Measurements from ENCODE around the gene MRPS17. TPM values are rescaled to one million over a fixed set of nuclear protein-coding genes. Genes with fewer than 3 reads are reported as not detected.
A peak's percentile ranks its signal among the peaks of the same experiment; 100 is the strongest.
"Not testable (repeated sequence)": the region's sequence is repeated elsewhere in the genome, so short reads cannot be mapped to it uniquely, and the experiment has no call there.

Gene MRPS17
- 18.3 and 19.1 TPM in 2 replicates for total RNA-seq
- polyA plus RNA-seq (2012) = 19.1 TPM

DNA sequence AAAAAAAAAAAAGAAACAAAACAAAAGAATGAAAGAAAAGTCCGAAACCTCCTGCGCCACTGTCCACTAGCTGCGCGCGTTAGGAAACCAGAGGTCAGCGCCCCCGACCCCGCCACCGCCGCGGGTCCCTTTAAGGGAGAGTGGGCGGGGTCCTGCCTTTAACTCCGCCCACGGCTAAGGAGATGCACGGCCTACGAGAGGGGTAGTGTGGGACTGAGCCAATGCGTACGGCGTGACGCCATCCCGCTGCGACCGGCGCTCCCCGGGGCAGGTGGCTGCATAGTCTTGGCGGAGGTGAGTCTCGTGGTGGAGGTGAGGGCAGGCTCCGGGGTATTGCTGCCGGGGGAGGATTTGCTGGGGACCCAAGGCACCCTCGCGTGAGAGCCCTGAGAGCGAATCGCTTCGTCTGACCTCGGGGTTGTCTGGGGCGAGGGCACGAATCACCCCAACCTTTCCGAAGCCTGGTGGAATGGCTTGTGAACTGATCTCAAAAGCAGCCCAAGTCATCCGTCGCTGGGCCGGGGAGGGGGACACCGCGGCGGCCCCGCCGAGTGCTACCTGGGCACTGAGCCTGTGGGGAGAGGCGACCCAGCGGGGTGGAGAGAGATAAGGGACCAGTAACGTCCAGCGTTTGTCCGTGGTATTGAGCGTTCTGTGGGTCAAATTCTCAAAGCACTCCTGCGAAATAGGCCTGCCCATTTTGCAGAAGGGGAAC is at the start of gene MRPS17:
Gene MRPS17 (plus strand): TSS at position 241 of the 715 bp plus-strand sequence. CDS start 1,319 bp downstream, outside the sequence.
- DNase-seq (ENCODE audit: low read depth) = peak; percentile 92

DNA sequence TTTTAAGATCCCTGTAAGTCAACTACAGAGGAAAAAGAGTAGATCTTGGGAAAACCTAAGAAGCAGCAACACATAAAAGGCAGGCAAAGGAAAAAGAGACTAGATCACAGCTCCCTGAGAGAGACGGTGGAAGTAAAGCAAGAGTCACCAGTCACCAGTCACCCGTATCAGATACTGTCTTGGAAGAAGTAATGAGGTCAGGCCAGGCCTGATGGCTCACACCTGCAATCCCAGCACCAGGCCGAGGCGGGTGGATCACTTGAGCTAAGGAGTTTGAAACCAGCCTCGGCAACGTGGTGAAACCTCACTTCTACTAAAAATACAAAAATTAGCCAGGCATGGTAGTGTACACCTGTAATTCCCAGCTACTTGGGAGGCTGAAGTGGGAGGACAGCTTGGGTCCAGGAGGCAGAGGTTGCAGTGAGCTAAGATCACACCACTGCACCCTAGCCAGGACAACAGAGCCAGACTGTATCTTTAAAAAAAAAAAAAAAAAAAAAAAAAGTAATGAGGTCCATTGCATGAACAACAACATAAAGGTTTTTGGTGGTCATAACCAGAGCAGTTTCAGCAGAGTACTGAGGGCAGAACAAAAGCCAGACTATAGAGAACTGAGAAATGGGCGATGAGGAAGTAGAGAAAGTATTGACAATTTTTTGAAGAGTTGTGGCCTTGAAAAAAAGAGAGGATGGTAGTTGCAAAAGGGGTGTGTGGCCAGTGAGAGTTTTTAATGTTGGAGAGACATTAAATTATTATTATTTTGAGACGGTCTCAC is 47.5 kb upstream of the MRPS17 start:
- DNase-seq (ENCODE audit: low read depth) = no peak

DNA sequence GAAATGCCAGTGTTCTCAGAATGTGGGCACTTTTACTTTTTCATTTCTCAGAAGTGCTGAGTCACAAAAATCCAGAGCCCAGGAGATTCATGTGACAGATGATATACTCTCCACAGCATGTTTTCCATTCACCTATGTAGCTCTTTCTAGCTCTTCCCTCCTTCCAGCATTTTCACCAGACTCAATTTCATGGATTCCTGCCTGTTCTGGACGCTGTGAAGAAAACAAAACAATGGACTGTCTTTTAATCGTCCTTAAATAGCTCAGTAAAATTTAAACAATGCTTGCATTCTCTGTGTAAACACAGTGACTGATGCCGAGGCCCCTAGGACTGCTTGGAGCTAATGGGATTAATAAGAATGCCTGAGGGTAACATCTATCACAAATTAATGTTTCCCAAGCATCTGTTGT is 38.9 kb upstream of the MRPS17 start:
- DNase-seq (ENCODE audit: low read depth) = peak; percentile 3

DNA sequence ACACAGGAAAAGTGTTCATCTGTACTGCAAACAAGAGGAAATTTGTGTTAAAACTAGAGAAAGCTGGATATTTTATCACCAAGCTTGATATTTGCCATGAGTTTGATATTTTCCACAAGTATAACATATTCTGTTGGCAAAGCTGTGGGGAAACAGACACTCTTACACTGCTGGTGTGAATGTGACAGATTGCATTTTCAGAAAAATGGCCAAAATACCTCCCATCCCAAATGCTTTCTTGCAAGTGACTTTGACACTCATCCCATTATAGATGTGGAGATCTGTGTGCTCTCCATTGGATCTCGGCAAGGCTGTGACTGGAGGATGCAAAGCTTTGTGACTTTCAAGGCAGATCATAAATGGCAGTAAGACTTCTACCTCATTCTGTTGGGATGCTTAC is 33.9 kb upstream of the MRPS17 start:
- no peak for DNase-seq (ENCODE audit: low read depth)

DNA sequence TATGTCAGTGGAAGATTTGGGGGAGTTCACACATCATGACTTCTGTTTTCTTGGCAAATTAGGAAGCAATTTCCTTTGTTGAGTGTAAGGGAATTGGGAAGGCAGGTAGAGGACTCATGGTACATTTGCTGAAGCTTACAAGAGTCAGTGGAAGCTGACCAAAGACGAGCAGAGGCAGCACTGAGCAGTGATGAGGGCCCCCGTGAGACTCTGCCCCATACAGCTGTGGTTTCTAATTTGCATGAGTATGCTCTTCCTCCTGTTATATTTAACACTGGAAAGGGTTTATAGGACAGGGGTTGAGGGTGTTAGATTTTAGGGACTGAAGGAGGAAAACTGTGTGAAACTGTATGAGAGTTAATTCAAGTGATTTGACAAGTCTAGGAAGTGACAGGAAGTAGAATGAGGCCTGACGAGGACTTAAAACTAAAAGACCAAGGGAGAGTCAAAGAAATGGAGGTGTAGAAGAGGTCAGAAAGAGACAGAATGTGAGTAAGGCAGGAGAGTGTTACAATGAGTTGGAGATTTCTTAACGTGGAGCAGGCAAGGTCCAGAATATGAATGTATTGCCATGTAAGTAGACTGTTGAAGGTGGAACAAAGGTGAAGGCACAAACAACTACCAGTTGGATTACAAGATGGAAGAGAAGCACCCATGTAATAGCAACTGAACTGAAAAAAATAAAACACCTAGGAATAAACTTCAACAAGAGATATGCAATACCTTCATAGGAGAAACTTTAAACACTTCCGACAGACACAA is 23.5 kb upstream of the MRPS17 start:
- DNase-seq (ENCODE audit: low read depth) = no peak

DNA sequence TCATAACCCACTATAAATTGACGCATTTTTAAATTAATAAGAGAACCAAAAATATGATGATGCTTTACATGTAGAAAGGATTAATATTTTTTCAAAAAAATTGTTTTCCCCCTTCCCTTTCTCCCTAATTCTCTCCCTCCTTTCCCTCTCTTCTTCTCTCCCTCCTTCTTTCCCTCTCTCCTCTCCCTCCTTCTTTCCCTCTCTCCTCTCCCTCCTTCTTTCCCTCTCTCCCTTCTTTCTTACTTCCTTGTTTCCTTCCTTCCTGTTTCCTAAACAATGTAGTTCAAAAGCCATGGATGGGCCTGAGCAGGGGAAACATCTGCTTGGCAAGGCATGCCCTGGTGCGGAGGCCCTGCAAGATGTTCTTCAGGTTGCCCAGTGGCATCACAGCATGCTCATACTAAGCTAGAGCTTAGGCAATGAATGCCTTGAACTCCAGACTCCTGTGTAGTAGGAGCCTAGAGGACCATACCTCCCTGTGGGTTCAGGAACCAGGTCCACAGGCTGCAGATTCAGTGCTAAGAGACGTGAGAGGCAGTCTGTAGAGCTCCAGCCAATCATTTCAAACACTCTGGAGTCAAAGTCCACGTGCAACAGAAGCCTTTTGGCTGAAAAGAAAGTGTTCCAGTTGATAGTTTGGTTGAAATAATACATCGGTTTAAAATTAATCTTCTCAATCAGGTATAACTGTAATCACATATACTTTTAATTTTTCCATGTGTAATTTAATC is 20.1 kb upstream of the MRPS17 start:
- no peak for DNase-seq (ENCODE audit: low read depth)

DNA sequence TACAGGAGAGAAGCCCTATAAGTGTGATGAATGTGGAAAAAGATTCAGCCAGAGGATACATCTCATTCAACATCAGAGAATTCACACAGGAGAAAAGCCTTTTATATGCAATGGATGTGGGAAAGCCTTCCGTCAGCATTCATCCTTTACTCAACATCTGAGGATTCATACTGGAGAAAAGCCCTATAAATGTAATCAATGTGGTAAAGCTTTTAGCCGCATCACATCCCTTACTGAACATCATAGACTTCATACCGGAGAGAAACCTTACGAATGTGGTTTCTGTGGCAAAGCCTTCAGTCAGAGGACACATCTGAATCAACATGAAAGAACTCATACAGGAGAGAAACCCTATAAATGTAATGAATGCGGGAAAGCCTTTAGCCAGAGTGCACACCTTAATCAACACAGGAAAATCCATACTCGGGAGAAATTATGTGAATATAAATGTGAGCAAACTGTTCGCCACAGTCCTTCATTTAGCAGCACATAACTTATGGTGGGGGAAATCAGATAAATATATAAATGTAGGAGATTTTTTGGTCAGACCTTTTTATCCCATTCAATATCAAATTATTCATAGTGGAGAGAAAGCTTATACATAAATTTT is 12.1 kb upstream of the MRPS17 start:
- no peak for DNase-seq (ENCODE audit: low read depth)

DNA sequence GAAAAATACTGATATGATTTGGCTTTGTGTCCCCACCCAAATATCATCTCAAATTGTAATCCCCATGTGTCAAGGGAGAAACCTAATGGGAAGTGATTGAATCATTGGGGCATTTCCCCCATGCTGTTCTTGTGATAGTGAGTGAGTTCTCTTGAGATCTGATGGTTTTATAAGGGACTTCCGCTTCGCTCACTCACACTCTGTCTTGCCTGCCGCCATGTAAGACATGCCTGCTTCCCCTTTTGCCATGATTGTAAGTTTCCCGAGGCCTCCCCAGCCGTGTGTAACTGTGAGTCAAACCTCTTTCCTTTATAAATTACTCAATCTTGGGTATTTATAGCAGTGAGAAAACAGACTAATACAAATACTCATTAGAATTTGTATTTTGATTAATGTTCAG is 5.1 kb upstream of the MRPS17 start:
- DNase-seq (ENCODE audit: low read depth) = no peak

DNA sequence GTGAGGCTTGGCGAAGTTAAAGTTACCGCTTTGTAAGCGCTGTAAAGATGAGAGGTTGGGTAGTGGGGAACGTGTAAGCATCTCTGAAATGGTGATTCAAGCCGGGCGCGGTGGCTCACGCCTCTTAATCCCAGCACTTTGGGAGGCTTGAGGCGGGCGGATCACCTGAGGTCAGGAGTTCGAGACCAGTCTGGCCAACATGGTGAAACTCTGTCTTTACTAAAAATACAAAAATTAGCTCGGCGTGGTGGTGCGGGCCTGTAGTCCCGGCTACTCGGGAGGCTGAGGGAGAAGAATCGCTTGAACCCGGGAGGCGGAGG is 635 bp downstream of the MRPS17 start:
- DNase-seq (ENCODE audit: low read depth) = not testable (repeated sequence)

DNA sequence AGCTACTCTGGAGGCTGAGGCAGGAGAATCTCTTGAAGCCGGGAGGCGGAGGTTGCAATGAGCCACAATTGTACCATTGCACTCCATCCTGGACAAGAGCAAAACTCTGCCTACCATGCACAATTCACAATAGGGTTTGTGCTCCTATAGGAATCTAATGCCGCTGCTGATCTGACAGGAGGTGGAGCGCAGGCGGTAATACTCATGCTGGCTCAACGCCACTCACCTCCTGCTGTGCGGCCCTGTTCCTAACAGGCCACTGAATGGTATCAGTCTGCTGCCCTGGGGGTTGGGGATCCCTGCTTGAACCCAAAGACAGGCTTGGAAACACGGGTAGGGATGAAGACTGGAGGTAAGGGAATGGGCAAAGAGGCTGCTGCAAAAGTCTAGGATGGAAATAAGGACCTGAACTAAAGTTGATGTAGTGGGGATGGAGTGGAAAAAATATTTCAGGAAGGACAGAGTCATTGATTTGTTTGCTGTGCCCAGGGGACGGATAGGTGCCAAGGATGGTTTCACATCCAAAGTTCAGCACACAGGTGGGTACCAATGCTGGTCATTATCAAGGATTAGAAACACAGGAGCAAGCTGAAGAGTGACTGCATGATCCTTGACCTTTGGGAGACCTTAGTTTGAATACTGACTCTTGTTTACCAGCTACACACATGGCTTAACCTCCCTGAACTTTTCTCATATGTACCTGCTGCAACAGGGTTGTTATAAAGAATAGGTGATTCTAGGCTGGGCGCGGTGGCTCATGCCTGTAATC is 2.2 kb downstream of the MRPS17 start:
- no peak for DNase-seq (ENCODE audit: low read depth)

DNA sequence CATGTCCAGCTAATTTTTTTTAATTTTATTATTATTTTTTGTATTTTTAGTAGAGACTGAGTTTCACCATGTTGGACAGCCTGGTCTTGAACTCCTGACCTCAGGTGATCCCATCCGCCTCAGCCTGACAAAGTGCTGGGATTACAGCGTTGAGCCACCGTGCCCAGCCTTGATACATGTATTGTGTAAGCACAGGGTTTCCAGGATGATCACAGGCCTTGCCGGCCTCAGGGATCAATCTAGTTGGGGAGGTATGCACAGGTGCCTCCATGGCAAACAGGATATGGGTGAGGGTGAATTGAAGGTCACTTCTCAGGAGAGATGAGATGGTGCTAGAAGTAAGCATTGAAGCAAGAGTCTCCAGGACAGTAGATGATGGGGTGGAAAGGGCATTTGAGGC is 5.5 kb downstream of the MRPS17 start:
- DNase-seq (ENCODE audit: low read depth) = no peak

DNA sequence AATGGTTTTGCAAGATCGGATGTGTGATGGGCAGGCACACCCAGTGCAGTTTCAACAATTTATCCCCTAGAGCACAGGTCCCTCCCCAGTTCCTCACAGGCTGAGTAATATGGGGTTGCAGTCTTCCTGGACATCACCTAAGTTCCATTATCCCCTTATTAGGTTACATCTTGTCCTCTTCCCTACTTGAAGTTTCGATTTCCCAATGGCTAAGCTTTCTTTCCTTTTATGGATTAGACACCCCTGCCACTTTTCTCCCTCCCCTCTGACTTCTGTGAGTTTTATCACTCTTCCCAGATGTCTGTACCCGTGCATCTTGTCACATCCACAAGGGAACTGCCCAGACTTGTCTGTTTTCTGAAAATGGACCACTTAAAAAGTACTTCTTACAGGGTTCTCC is 10.3 kb downstream of the MRPS17 start:
- DNase-seq (ENCODE audit: low read depth) = no peak

DNA sequence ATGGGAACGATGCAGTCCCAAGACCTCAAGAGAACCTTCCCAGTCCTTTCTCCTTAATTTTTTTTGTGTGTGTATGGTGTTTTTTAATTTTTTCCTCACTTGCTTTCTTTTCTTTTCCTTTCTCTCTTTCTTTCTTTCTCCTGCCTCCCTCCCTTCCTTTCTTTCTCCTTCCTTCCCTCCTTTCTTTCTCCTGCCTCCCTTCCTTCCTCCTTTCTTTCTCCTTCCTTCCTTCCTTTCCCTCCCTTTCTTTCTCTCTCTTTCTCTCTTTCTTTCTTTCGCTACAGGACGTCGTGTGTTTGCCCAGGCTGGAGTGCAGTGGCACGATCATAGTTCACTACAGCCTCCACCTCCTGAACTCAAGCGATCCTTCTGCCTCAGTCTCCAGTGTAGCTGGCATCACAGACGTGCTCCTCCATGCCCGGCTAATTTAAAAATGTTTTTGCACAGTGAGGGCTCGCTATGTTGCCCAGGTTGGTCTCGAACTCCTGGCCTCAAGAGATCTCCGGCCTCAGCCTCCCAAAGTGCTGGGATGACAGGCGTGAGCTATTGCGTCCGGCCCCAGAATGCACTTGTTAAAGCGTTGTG is 12.0 kb downstream of the MRPS17 start:
- DNase-seq (ENCODE audit: low read depth) = no peak

DNA sequence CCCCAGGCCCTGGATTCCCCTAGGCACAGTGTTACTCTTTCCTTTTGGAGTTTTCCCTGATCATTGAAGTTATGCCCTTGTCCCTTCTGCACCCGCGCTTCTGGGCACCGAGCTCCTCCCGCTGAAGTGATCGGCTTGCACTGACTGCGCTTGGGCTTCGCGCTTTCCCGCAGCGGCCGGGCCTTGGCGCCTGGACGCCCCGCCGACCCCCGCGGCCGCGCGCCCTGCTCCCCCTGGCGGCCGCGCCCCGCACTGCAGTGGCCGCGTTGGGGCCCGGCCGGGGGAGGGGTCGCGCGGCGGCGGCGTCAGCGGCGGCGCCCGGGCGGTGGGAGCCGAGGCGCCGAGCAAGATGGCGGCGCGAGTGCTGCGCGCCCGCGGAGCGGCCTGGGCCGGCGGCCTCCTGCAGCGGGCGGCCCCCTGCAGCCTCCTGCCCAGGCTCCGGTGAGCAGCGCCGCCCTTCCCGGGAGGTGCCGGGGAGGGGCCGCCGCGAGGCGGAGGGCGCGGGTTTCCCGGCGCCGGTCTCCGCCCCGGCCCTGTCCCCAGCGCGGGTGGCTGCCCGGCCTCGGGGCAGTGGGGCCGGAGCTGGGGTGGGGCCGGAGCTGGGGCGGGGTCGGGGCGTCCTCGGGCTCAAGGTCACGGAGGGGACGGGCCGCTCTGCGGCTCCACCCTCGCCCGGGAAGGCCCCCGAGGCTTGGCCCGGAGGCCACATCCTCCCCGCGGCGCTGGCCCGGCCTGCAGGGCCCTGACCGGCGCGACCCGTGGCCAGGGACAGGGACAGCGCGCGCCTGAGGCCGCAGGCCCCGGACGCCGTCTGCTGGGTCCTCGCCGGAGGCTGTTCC is 12.8 kb downstream of the MRPS17 start, which contains the start of gene NIPSNAP2:
Gene NIPSNAP2 (plus strand): TSS at position 325 of the 839 bp plus-strand sequence. CDS start 25 bp downstream, at position 350.
- DNase-seq (ENCODE audit: low read depth) = peak; percentile 91

DNA sequence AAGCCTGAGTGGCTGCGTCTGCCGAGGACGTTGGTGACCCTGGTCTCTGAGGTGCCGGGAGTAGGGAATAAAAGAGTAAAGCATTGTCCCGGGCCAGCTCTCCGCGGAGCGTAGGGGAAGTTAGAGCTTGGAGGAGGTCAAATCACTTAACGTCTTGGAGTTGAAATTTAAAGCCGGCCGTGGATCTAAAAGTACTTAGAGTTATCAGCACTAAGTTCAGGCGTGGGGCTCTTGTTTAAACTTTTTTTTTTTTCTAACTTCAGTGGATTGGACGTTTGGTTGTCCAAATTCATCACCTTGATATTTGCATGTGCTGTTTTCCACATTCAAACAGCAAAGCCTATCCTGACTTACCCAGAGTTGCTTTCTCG is 13.4 kb downstream of the MRPS17 start:
- no peak for DNase-seq (ENCODE audit: low read depth)

DNA sequence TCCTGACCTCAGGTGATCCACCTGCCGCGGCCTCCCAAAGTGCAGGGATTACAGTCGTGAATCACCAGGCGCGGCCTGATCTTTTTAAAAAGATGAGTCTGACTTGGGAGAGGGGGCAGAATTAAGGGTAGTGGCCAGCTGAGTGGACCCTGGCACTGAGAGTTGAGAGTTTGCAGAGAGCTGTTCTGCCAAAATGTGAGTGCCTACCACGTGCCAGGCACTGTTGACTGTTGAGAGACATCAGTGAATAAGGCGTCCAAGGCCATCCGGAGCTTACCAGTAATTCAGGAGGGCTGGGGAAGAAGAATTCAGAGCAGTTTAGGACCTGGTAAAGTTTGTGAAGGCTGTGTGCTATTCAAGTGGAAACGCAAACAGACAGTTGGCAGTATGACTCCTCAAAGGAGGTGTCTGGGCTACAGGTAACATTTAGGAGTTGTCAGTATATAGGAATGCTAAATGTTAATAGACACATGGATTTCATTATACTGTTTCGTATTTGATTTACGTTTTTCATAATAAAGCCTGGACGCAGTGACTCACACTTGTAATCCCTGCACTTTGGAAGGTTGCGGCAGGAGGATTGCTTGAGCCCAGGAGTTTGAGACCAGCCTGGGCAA is 14.2 kb downstream of the MRPS17 start:
- DNase-seq (ENCODE audit: low read depth) = no peak

DNA sequence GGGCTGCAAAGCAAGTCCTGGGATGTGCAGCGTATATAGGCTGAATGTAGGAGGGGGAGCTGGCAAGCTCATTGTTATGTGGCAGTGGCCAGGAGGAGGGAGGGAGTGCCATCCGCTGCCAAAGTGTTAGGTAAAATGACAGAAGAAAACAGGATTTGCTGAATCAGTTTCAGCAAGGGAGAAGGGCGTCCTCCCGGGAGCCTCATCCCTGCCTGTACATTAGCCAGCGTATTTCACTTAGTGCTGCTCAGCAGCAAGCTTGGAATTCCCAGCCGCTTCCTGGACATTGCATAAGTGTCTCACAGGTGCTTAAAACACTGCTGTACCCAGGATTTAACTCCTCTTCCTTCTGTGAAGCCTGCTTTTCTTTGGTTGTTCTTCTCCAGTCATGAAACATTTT is 15.2 kb downstream of the MRPS17 start:
- DNase-seq (ENCODE audit: low read depth) = no peak

DNA sequence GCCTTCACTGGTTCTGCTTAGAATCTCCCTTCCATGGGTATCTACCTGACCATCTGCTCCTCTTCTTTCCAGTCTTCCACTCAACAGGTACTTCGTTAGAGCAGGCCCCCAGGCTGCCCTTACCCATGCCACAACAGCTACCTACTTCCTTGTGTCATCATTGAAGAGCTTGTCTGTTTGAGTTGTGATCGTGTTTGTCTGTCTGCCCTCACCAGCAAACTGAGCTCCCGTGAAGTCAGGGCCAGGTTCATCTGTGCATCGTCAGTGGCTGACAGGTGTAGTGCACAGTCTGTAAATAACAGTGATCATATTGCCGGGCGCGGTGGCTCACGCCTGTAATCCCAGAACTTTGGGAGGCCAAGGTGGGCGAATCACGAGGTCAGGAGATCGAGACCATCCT is 17.7 kb downstream of the MRPS17 start:
- DNase-seq (ENCODE audit: low read depth) = no peak
